WI38 (cell line): Measurements from ENCODE around the gene ANKRD17.

ENCODE experiments used
- H3K4me3 ChIP-seq: 2 replicates; pipeline ENCODE4 v1.5.1; 2011; ENCODE audit warnings: low read depth, mild to moderate bottlenecking, control low read depth, low read length
- CTCF ChIP-seq: IDR thresholded peaks from 2 replicates; pipeline ENCODE4 v1.5.1; 2012; ENCODE audit warnings: low read depth, mild to moderate bottlenecking, control low read depth, low read length

ANKRD17 gene

GRCh38 chr4:73247100-73247499 is 11.5 kb downstream of the ANKRD17 start:
- no peak overlapping the region for H3K4me3 ChIP-seq
- no peak for TF ChIP-seq CTCF

GRCh38 chr4:73245955-73246354 is 12.6 kb downstream of the ANKRD17 start:
- no peak overlapping the region for H3K4me3 ChIP-seq
- no peak for TF ChIP-seq CTCF

- TF ChIP-seq CTCF, result no peak
- no peak overlapping the region for H3K4me3 ChIP-seq
These were observed 13.5 kb downstream of the ANKRD17 start for GRCh38 chr4:73244945-73245601.

GRCh38 chr4:73237044-73237443 is 21.6 kb downstream of the ANKRD17 start:
- no peak overlapping the region for H3K4me3 ChIP-seq

GRCh38 chr4:73236151-73236550 is 22.4 kb downstream of the ANKRD17 start:
- no peak for TF ChIP-seq CTCF
- H3K4me3 ChIP-seq, result no peak overlapping the region

More at GRCh38 chr4:73237044-73237443, 21.6 kb downstream of the ANKRD17 start:
- no peak for TF ChIP-seq CTCF

- no peak for TF ChIP-seq CTCF
- H3K4me3 ChIP-seq, result no peak overlapping the region
These were observed 23.9 kb downstream of the ANKRD17 start for GRCh38 chr4:73234712-73235111.

- TF ChIP-seq CTCF, result no peak
- no peak overlapping the region for H3K4me3 ChIP-seq
These were observed 26.8 kb downstream of the ANKRD17 start for GRCh38 chr4:73231518-73232487.
